ENCODE results near the gene PGLYRP4.
A peak's percentile ranks its signal among the peaks of the same experiment; 100 is the strongest.
"Not testable (repeated sequence)": the region's sequence is repeated elsewhere in the genome, so short reads cannot be mapped to it uniquely, and the experiment has no call there.

PGLYRP4 gene

GRCh38 chr1:153355445-153356071, 6.9 kb upstream of the PGLYRP4 start:
- DNase-seq (ENCODE audit: low spot score): peak; percentile 81

GRCh38 chr1:153354515-153355193, 6.0 kb upstream of the PGLYRP4 start:
- DNase-seq (ENCODE audit: low spot score): no peak

- DNase-seq (ENCODE audit: low spot score): peak; percentile 78
Observed at GRCh38 chr1:153353226-153353947, 4.7 kb upstream of the PGLYRP4 start.

GRCh38 chr1:153352523-153352922, 3.9 kb upstream of the PGLYRP4 start:
- DNase-seq (ENCODE audit: low spot score): peak; percentile 85

GRCh38 chr1:153350321-153350957, 1.8 kb upstream of the PGLYRP4 start:
- no peak for DNase-seq (ENCODE audit: low spot score)

GRCh38 chr1:153349363-153350320, 1.0 kb upstream of the PGLYRP4 start:
- no peak for DNase-seq (ENCODE audit: low spot score)

- DNase-seq (ENCODE audit: low spot score): no peak
Observed at GRCh38 chr1:153347856-153348255, 785 bp downstream of the PGLYRP4 start.

- not testable (repeated sequence) for DNase-seq (ENCODE audit: low spot score)
Observed at GRCh38 chr1:153347049-153347448, 1.6 kb downstream of the PGLYRP4 start.

GRCh38 chr1:153346077-153346723, 2.4 kb downstream of the PGLYRP4 start:
- no peak for DNase-seq (ENCODE audit: low spot score)

- no peak for DNase-seq (ENCODE audit: low spot score)
Observed at GRCh38 chr1:153345187-153346076, 3.2 kb downstream of the PGLYRP4 start.

GRCh38 chr1:153344718-153345025, 4.0 kb downstream of the PGLYRP4 start:
- no peak for DNase-seq (ENCODE audit: low spot score)

GRCh38 chr1:153343811-153344717, 4.6 kb downstream of the PGLYRP4 start:
- DNase-seq (ENCODE audit: low spot score): no peak

GRCh38 chr1:153343040-153343681, 5.5 kb downstream of the PGLYRP4 start:
- no peak for DNase-seq (ENCODE audit: low spot score)

GRCh38 chr1:153342178-153342577, 6.5 kb downstream of the PGLYRP4 start:
- DNase-seq (ENCODE audit: low spot score): no peak

- no peak for DNase-seq (ENCODE audit: low spot score)
Observed at GRCh38 chr1:153341431-153341934, 7.2 kb downstream of the PGLYRP4 start.

GRCh38 chr1:153340356-153340755, 8.3 kb downstream of the PGLYRP4 start:
- no peak for DNase-seq (ENCODE audit: low spot score)

- DNase-seq (ENCODE audit: low spot score): no peak
Observed at GRCh38 chr1:153339802-153340201, 8.8 kb downstream of the PGLYRP4 start.
